BE2C (cell line): ENCODE results near the gene SLC35A2.
"Not testable (repeated sequence)": the region's sequence is repeated elsewhere in the genome, so short reads cannot be mapped to it uniquely, and the experiment has no call there.

ENCODE experiments used
- DNase-seq: peaks from one replicate; pipeline ENCODE4 v3.0.0-alpha.2; 2020
- H3K27me3 ChIP-seq: fragments of 250-450 bp; sonication (Bioruptor Pico); 2 replicates; pipeline ENCODE4 v1.5.1; 2020; ENCODE audit warnings: mild to moderate bottlenecking
- H3K36me3 ChIP-seq: fragments of 250-450 bp; sonication (Bioruptor Pico); 2 replicates; pipeline ENCODE4 v1.5.1; 2020; ENCODE audit warnings: mild to moderate bottlenecking
- H3K4me1 ChIP-seq: fragments of 250-450 bp; sonication (Bioruptor Pico); 2 replicates; pipeline ENCODE4 v1.5.1; 2020
- H3K4me3 ChIP-seq: 2 replicates; pipeline ENCODE4 v1.5.1; 2011; ENCODE audit warnings: low read depth, low read length
- H3K9me3 ChIP-seq: fragments of 250-450 bp; sonication (Bioruptor Pico); 2 replicates; pipeline ENCODE4 v1.5.1; 2020
- CTCF ChIP-seq: IDR thresholded peaks from 2 replicates; pipeline ENCODE4 v1.5.1; 2012; ENCODE audit warnings: mild to moderate bottlenecking, low read depth, low read length

The SLC35A2 gene

GRCh38 chrX:48890296-48890925 lies 21.0 kb downstream of the SLC35A2 start:
- no peaks in the 10 kb centered on the region for H3K9me3 ChIP-seq
- no peaks in the 10 kb centered on the region for H3K27me3 ChIP-seq
- H3K4me1 ChIP-seq = no peaks in the 10 kb centered on the region
- no peaks in the 10 kb centered on the region for H3K36me3 ChIP-seq
- peak overlapping the region; percentile 49 for H3K4me3 ChIP-seq
- TF ChIP-seq CTCF = no peak
- DNase-seq = no peak

- not testable (repeated sequence) for DNase-seq, H3K9me3 ChIP-seq, H3K36me3 ChIP-seq, H3K4me3 ChIP-seq, H3K4me1 ChIP-seq, H3K27me3 ChIP-seq
Measured at GRCh38 chrX:48886586-48886985, 24.9 kb downstream of the SLC35A2 start.

GRCh38 chrX:48883729-48884128 lies 27.7 kb downstream of the SLC35A2 start:
- no peaks in the 10 kb centered on the region for H3K9me3 ChIP-seq
- no peak for TF ChIP-seq CTCF
- no peak overlapping the region for H3K4me3 ChIP-seq
- H3K36me3 ChIP-seq = no peaks in the 10 kb centered on the region
- H3K4me1 ChIP-seq = no peaks in the 10 kb centered on the region
- DNase-seq = no peak
- H3K27me3 ChIP-seq = no peaks in the 10 kb centered on the region

- not testable (repeated sequence) for H3K4me1 ChIP-seq, H3K36me3 ChIP-seq, H3K9me3 ChIP-seq, H3K27me3 ChIP-seq, H3K4me3 ChIP-seq, DNase-seq
Measured at GRCh38 chrX:48876944-48877343, 34.5 kb downstream of the SLC35A2 start.

GRCh38 chrX:48872017-48872416 lies 39.4 kb downstream of the SLC35A2 start:
- not testable (repeated sequence) for DNase-seq, H3K27me3 ChIP-seq, H3K9me3 ChIP-seq, H3K4me1 ChIP-seq, H3K4me3 ChIP-seq, H3K36me3 ChIP-seq

GRCh38 chrX:48864210-48864609 lies 47.2 kb downstream of the SLC35A2 start:
- no peaks in the 10 kb centered on the region for H3K9me3 ChIP-seq
- no peaks in the 10 kb centered on the region for H3K27me3 ChIP-seq
- H3K4me1 ChIP-seq = no peaks in the 10 kb centered on the region
- H3K36me3 ChIP-seq = no peaks in the 10 kb centered on the region
- no peak for TF ChIP-seq CTCF
- no peak overlapping the region for H3K4me3 ChIP-seq
- DNase-seq = no peak

GRCh38 chrX:48854898-48855297 lies 56.5 kb downstream of the SLC35A2 start:
- peak; percentile 32; the same call in 1 of the 2 replicates for TF ChIP-seq CTCF
- Histone ChIP-seq H3K27me3 (no peaks in the 10 kb centered on the region), H3K4me3 (no peak overlapping the region), H3K36me3 (no peaks in the 10 kb centered on the region), H3K9me3 (no peaks in the 10 kb centered on the region), H3K4me1 (no peaks in the 10 kb centered on the region)
- no peak for DNase-seq

- H3K9me3 ChIP-seq, H3K27me3 ChIP-seq, DNase-seq: not testable (repeated sequence)
Measured at GRCh38 chrX:48854121-48854804, 57.2 kb downstream of the SLC35A2 start.

GRCh38 chrX:48853494-48853893 lies 58.0 kb downstream of the SLC35A2 start:
- H3K36me3 ChIP-seq, DNase-seq, H3K9me3 ChIP-seq, H3K4me1 ChIP-seq, H3K27me3 ChIP-seq, H3K4me3 ChIP-seq: not testable (repeated sequence)

More at GRCh38 chrX:48854121-48854804, 57.2 kb downstream of the SLC35A2 start:
- H3K36me3 ChIP-seq, H3K4me3 ChIP-seq, H3K4me1 ChIP-seq: not testable (repeated sequence)
